SK-N-MC (cell line): ENCODE data around the gene C19orf73.

Experiments
- EZH2 ChIP-seq: fragments of 200-600 bp; sonication (generic); IDR thresholded peaks from one replicate; pipeline ENCODE4 v1.6.1; 2017; ENCODE audit warnings: antibody characterized with exemption
- FOXP2 ChIP-seq: optimal IDR thresholded peaks from 2 replicates; pipeline ENCODE3; 2011; ENCODE audit warnings: mild to moderate bottlenecking, moderate library complexity; ENCODE audit not compliant: insufficient read depth; ENCODE audit errors: extremely low read length, control extremely low read depth
- POLR2AphosphoS5 ChIP-seq: IDR thresholded peaks from 2 replicates; pipeline ENCODE4 v1.6.1; 2012; ENCODE audit warnings: mild to moderate bottlenecking, low read depth, low read length, borderline replicate concordance

GRCh38 chr19:49070416-49070815 lies 48.5 kb downstream of the C19orf73 start:
- no peak for TF ChIP-seq FOXP2
- TF ChIP-seq EZH2: no peak
- TF ChIP-seq POLR2AphosphoS5: no peak
